RPMI8226 (cell line): Measurements from ENCODE around the gene ZNF764.
A peak's percentile ranks its signal among the peaks of the same experiment; 100 is the strongest.
"Not testable (repeated sequence)": the region's sequence is repeated elsewhere in the genome, so short reads cannot be mapped to it uniquely, and the experiment has no call there.

ENCODE experiments used
- DNase-seq: peaks from one replicate; pipeline ENCODE4 v3.0.0-alpha.2; 2015

The ZNF764 gene

DNA sequence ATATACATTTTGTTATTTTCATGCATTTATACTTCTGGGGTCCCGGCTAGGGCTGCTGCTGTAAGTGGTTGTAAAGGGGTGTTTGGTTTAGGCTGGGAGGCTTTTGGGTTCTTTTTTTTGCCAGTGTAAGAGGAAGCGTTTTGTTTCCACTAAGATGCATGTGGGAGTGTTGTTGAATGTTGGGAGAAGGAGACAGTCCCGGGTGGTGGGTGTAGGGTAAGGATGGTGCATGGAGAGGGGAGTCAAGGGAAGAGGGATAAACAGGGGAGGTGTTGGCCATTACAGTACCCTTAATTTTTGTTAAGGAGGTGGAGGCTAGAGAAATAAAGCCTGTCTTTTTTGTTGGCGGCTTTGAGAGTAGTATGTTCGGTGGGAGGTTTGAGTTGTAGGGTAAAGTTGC, 15.1 kb downstream of the ZNF764 start:
- no peak for DNase-seq

DNA sequence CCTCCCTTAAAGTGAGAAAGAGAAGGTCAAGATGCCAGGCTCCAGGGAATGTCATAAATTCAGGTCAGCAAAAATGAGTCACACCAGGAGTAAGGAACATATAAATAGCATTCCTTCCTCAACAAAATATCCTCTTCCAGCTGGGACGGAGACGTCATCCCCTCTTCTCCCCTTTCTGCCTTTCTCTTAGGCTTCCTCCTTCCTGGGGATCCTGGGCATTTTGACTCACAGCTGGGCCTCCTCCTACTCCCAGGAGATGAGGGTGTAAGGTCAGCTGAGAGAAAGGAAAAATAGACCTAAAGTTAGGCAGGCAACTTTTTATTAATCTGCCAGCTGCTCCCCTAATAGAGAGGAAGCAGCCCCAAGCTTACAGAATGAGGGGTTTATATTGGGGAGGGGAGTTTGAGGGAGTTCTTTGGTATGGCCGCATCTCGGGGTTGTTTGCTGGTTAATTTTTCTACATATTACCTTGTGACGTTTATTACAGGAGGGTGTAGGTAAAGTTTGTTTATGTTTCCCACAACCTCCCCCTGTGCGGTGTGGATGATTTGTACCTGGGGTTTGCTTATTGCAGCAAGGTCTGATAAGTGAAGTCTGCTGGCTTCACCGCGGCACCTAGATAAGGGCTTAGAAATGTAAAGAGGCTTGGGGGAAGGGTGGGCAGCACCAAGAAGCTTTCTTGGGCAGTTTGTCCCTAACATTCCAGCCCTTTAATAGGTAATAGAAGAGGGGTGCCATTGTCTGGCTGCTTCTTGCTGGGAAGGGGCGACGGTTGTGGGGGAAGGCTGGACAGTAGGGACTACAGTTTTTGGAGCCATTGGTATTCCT, 16.5 kb downstream of the ZNF764 start:
- DNase-seq: no peak

DNA sequence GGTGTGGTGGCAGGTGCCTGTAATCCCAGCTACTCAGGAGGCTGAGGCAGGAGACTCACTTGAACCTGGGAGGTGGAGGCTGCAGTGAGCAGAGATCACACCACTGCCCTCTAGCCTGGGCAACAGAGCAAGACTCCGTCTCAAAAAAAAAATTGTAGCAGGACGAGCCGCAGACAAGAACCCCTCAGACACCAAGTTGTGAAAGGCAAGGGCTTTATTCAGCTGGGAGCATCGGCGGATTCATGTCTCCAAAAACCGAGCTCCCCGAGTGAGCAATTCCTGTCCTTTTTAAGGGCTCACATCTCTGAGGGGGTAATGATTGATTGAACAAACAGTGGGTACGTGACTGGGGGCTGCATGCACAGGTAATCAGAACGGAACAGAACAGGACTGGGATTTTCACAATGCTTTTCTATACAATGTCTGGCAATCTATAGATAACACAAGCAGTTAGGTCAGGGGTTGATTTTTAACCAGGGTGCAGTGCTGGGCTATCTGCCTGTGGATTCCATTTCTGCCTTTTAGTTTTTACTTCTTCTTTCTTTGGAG, 17.2 kb downstream of the ZNF764 start:
- DNase-seq: not testable (repeated sequence)

DNA sequence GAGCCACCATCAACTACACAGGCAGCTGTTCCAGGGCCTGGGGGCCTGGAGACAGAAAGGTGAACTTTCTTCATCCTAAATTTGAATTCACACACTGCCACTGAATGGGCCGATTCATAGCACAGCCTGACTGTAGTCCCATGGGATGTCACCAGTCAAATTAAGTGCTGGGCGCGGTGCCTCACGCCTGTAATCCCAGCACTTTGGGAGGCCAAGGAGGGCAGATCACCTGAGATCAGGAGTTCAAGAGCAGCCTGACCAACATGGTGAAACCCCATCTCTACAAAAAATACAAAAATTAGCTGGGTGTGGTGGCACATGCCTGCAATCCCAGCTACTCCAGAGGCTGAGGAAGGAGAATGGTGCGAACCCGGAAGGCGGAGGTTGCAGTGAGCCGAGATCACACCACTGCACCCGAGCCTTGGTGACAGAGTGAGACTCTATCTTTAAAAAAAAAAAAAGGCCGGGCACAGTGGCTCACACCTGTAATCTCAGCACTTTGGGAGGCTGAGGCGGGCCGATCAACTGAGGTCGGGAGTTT, 18.1 kb downstream of the ZNF764 start:
- DNase-seq: not testable (repeated sequence)

DNA sequence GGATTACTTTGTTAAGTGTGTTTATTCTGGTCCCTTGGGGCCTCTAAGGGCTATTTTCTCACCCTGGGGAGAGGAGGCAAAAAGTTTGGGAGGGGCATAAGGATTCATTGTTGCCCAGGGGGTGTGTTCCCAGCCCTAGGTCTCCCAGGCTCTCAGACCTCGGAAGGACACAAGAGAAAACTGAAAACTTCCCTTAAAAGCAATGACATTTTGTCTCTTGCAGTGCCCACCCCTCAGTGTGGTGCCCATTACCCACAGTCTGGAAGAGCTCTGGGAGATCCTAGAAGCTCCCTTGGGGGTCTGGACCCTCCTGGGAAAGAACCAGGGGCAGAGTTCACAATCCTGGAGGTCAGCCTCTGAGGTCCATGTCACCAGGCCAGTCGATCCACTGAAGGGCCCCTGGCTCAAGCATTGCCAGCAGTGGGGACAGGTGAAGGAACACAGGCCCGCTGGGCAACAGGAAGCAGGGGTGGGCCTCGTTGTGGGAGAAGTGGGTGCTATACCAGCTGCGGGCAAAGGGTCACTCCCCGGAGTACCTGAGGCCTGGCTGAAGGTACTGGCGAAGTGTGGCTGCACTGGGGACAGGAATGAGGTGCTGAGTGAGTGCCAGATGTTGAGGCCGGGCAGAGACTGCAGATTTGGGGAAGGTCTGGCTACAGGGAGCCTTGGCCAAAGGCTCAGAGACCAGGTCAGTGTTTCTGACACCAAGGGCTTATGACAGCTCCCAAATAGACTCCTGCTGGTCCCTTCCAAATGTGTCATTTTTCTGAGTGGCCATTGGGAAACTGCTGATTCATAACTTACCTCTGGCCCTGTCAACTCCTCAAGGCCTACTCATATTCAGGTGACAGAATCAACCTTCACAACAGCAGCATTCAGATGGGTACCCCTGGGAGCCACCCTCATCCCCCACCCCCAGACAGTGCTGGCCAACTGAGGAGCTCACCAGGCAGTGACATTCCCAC, 18.9 kb downstream of the ZNF764 start:
- DNase-seq: no peak

DNA sequence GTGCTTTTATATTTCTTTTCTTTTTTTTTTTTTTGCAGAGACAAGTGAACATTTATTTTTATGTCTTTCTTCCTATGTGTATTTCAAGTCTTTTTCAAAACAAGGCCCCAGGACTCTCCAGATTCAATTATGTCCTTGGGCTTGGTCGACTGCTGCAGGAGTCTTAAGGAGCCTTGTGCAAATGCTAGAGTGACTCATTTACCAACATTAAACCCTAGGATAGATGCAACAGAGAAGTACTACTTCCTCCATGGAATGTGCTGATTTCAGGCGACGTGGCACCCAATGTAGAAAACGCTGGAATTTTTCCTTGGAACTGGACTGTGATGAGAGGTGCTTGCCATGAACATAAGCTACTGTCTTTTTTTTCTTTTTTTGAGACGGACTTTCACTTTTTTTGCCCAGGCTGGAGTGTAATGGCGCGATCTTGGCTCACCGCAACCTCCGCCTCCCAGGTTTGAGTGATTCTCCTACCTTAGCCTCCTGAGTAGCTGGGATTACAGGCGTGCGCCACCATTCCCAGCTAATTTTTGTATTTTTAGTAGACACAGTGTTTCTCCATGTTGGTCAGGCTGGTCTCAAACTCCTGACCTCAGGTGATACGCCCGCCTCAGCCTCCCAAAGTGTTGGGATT, 21.7 kb downstream of the ZNF764 start:
- not testable (repeated sequence) for DNase-seq

DNA sequence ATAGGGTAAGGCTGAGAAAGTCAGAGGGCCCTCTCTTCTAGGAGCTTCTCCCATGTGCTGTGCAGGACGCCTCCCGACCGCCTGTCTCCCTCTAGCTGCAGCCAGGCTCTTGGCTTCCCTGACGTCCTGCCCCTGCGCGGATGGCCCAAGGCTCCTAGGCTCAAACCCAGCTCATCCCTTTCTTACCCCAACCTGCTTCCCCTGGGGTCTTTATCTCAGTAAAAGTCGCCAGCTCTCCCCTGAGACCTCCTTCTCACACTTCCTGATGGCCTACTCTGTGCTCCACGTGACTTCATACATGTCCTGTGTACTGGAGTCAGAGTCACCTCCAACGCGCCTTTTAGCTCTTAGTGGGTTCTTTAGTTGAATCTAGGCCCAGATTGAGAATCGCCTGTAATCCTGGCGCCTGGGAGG, 22.4 kb downstream of the ZNF764 start:
- DNase-seq: peak; percentile 92

DNA sequence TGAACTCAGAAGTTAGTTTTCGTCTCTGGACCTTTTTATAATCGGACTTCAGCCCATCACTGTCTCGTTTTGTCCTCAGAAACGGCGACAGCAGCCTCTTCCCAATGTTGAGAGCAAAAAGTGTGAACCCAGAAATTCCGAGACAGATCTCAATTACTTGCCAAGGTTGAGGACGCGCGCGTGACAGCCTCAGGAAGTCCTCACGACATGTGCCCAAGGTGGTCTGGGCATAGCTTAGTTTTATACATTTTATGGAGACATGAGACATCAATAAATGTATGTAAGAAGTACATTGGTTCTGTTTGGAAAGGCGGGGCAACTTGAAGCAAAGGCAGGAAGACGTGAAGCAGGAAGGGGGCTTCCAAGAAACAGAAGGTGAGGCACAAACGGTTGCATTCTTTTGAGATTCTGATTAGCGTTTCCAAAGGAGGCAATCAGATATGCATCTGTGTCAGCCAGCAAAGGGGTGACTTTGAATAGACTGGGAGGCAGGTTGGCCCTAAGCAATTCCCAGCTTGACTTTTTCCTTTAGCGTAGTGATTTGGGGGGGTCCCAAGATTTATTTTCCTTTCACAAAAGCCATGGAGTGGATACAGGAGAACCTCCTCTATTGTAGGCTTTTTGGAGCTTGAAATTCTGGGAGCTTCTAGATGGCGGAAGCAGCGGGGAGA, 22.9 kb downstream of the ZNF764 start:
- DNase-seq: no peak

DNA sequence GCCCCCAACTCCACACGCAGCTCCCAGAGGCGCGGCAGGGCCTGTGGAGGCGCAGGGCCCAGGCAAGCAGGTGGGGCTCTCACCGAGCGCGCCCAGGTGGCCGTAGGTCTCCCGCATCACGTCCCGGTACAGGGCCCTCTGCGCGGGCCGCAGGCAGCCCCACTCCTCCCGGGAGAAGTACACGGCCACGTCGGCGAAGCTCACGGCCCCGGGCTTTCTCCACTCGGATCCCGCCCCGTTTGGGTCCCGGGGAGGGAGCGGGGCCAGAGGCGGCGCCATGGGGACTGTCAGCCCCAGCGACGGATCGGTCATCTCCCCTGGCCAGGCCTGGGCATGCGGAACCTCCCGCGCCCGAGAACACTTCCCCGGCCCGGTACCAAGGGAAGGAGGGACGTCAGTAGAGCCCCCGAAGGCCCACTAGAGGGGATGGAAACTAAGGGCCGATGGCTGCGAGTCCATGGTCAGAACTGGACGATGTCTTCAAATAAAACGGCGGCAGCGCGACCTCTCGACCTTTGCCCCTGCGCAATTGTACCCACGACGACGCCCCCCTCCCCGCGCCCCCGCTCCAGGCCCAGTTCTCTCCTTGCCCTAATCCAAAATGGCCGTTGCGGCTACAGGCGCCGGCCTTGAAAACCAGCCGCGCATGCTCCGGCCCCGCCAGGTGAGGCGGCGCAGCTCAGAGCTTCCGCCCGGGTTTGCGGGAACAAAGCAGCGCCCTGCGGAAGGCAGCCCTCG, 23.6 kb downstream of the ZNF764 start, which contains the start of gene ZNF747:
TSS of gene ZNF747 (minus strand) at position 491 of the 738 bp plus-strand sequence. CDS start at position 312, 179 bp downstream.
- DNase-seq: peak; percentile 96

DNA sequence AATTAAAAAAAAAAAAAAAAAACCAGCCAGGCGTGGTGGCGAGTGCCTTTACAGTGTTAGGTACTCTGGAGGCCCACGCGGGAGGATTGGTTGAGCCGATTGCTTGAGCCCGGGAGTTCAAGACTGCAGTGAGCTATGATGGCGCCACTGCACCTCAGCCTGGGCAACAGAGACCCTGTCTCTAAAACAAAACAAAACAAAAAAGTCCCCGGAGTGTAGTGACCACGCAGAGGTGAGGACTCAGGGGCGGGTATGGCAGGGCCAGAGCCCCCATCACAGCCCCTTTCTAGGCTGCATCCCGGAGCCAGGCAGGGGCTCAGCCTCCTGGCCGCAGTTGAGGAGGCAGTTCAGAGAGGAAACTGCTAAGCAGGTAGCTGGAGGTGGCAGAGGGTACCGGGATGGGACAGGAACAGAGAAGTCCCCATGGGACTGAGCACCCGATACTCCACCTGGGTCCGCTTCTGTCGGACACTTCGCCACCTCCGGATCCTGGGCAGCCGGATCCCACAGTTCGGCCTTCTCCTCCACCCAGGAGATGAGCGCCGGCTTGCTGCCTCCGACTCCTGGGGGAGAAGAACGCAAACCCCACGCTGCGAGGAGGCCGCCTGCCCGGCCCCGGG, 24.3 kb downstream of the ZNF764 start:
- DNase-seq: peak; percentile 57

DNA sequence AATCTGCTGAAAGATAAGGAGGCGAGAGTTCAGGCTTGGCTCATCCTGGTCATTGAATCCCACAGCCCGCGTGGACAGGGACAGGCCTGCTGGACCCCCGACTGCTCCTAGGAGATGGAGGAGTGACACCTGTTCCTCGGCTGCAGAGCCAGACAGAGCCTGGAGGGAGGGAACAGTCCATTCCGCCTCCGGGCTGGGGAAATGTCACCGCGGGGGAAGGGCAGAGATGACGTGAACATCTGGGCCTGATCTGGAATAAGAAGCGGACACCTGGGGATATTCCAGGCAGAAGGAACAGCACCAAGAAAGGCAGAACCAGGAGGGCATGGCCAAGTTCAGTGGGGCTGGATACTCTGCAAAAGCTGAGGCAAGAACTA, 25.0 kb downstream of the ZNF764 start:
- no peak for DNase-seq

DNA sequence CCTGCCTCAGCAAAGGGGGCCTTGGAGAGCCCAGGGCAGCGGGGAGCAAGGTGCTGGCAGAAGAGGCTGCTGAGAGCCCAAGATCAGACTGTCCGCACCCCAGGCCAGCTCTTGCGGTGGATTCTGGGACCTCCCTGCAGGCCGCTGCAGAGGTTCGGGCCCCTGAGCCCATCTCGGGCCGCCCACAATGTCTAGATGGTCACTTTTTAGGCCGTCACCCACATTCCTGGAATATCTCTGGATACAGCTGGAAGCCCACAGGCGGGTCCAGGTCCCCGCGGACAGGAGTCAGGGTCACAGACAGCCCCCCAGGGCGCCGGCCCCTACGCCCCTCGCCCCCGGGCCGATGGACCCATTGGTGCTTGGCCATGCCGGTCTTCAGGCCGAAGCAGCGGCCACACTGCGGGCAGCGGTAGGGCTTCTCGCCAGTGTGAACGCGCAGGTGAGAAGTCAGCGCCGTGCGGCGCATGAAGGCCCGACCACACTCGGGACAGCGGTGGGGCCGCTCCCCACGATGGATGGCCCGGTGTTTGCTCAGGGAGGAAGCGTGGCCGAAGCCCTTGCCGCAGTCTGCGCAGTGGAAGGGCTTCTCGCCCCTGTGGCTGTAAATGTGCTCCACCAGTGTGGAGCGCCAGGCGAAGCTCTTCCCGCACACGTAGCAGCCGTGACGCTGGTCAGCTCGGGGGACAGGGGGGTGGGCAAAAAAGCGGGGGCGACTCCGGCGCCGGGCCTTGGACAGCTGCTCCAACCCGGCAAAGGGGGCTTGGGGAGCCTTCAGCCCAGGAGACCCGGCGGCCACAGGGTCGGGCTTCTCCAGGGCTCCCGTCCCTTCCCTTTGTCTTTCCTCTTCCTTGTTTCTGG, 25.7 kb downstream of the ZNF764 start:
- DNase-seq: no peak

DNA sequence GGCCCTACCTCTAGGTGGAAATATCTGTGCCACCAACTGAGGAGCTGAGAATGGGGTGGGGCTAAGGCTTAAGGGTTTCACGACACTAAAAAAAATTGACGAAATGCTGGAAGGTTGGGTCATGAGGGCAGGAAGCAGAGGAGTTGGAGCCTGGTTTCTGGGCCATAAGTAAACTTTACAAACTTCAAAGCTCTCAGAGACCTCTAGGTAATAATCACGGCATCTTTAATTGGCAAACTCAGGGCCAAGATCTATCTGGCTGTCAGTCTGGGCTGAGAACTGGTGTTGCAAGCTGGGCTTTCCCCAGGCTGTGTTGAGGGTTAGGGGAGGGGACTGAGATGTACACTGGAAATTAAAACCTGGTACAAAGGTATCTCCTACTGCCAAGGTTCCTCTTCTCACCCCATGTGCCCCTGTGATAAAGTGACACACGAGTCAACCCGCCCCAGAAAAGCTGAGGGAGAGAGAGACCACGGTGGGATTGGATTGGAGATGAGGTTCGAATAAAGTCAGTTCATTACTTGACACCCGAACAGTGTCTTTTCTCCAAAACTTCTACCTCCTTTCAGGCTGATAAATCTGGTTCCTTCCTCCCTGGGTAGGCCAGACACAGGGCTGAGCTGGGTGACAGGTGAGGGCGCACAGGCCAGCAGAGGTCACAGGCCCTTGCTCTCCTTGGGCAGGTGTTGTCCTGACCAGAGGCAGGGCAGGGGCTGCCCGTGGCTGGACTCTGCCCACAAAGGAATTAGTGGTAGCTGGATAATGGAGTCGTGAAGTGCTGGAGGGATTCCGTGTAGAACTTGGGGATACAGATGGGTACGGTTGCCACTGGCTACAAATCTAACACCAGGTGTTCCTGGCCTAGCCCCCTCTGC, 27.8 kb downstream of the ZNF764 start:
- no peak for DNase-seq

DNA sequence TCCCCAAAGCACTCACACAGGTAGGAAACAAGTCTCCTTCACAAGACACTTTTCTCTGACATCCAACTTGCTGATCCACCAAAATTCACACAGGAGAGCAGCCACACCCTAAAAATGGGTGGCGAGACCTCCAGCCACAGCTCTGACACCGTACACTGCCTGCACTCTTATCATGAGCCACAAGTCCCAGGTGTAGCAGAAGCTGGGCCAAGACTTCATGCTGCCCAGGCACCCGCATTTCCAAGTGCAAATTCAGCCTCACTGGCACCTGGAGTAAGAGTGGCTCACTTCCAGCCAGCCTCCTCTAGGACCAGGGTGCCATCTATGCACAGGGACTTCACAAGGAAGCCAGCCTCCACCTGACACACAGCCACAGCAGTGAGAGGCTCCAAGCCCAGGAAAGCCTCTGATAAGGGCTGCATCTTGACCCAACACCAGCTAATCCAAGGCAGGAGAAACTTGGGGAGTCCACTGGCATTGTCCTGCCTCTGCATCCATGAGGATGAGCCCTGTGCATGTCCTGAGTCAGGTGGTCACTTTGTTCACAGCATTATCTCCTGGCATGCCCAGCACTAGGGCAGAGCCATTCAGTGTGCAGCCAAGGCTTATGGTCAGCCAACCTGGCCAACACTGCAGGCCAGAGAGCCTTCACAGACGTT, 29.2 kb downstream of the ZNF764 start:
- DNase-seq: peak; percentile 63

DNA sequence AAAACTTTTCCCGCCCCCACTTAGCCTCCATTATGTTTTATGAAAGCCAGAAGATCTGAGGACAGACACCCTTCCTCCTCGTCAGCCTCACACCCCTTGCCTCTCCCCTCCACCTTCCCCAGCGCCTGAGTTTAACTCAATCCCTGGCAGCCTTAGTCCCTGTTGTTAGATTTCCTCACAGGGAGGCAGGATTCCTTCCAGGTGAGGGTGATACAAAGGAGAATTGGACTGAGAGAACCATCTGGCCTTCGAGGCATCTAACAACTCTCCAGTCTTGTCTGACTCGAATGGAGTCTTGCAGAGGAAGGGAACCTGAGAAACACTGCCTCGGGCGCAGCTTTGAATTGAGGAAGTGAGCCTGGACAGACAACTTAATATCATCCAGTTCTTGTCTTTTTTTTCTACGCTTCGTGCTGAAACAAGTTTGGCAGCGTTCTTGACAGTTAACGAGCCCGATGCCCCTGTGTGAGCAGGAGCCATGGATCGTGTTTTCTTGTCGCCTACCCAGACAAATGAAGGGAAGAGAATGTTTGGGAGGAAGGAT, 30.5 kb downstream of the ZNF764 start:
- DNase-seq: peak; percentile 92

DNA sequence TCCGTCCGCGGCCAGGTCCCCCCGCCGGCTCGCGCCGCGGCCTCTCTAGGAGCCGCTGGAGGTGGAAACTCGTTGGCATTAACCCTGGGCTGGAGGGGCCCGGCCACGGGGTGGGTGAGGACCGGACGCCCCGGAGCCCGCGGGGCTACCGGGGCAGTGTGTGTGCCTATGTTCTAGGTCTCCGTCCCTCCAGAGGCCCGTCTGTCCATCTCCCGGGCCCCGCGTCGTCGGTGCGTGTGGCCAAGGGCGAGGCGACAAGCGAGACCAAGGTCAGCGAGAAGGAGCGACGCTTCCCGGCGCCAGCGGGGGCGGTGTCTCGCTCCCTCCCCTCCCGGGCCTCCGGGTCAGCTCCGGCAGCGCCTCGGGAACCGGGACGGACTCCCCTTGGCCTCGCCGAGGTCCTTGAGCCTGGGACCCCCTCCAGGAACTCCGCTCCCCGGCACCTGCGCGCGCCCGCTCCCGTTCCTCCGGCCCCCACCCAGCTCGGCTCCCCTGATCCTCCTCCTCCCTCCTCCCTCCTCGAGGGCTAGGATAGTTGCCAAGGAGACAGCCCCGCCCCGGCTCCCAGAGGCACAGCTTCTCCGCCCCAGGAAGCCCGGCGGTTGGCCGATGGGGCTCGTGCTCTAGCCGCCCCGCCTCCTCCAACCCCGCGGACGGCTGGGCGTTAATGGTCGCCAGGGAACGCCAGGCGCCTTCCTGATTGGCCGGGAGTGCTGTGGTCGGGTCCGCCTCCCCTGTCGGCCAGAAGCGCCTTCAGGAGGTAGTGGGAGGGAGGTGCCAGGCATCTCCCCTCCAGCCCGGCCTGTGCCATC, 31.1 kb downstream of the ZNF764 start:
- DNase-seq: peak; percentile 99
